Vagina (tissue), 2 donors: ENCODE results near the gene CHRNB4. TPM values are rescaled to one million over a fixed set of nuclear protein-coding genes. Genes with fewer than 3 reads are reported as not detected.
A peak's percentile ranks its signal among the peaks of the same experiment; 100 is the strongest.

Experiments used
- DNase-seq, 2 donors: peaks; one replicate each; pipeline ENCODE4 v3.0.0-alpha.2; 2017; ENCODE audit errors: extremely low spot score in 2 of 2
- H3K27ac ChIP-seq: fragments of 200-600 bp; sonication (generic); one replicate; pipeline ENCODE4 v1.5.1; 2019
- H3K27me3 ChIP-seq: fragments of 200-600 bp; sonication (generic); one replicate; pipeline ENCODE4 v1.5.1; 2019
- H3K36me3 ChIP-seq, 2 donors: fragments of 200-600 bp; sonication (generic); one replicate each; pipeline ENCODE4 v1.5.1; 2017 to 2019
- H3K4me1 ChIP-seq: fragments of 200-600 bp; sonication (generic); one replicate; pipeline ENCODE4 v1.5.1; 2019
- H3K4me3 ChIP-seq, 2 donors: fragments of 200-600 bp; sonication (generic); 1 replicate in 1 of 2; 2 replicates in 1 of 2; pipeline ENCODE4 v1.5.1; 2016 to 2019
- H3K9me3 ChIP-seq: fragments of 200-600 bp; sonication (generic); one replicate; pipeline ENCODE4 v1.5.1; 2019
- POLR2A ChIP-seq, 2 donors: fragments of 450-650 bp; IDR thresholded peaks; one replicate each; pipeline ENCODE4 v1.6.1; 2017; ENCODE audit warnings: antibody characterized with exemption in 2 of 2, mild to moderate bottlenecking in 2 of 2, moderate library complexity in 2 of 2
- POLR2AphosphoS5 ChIP-seq, 2 donors: sonication (generic); formaldehyde crosslinking; IDR thresholded peaks; one replicate each; pipeline ENCODE4 v1.9.0; 2017; ENCODE audit warnings: antibody characterized with exemption in 2 of 2, mild to moderate bottlenecking in 2 of 2, low read depth in 1 of 2; ENCODE audit not compliant: insufficient read depth in 1 of 2
- intact Hi-C: fragments of 100-400 bp; cut with DNase I; formaldehyde crosslinking; loops from one replicate; pipeline ENCODE4 v1.15.1; 2023
- total RNA-seq: library from RNA; depleted of rRNA; stranded (reverse); fragments of >200 nt; gene quantifications from one replicate; pipeline ENCODE4 v1.2.3, GENCODE V29; 2016
- TF ChIP-seq, protein P1 (sequence below), 3 experiments: fragments of 450-650 bp in 2 of 3; fragments of 200-600 bp in 1 of 3; sonication (generic) in 1 of 3; IDR thresholded peaks; one replicate each; pipeline ENCODE4 v1.5.1; 2017 to 2019; ENCODE audit warnings: antibody characterized with exemption in 3 of 3, mild to moderate bottlenecking in 2 of 3, moderate library complexity in 2 of 3

Gene CHRNB4, protein sequence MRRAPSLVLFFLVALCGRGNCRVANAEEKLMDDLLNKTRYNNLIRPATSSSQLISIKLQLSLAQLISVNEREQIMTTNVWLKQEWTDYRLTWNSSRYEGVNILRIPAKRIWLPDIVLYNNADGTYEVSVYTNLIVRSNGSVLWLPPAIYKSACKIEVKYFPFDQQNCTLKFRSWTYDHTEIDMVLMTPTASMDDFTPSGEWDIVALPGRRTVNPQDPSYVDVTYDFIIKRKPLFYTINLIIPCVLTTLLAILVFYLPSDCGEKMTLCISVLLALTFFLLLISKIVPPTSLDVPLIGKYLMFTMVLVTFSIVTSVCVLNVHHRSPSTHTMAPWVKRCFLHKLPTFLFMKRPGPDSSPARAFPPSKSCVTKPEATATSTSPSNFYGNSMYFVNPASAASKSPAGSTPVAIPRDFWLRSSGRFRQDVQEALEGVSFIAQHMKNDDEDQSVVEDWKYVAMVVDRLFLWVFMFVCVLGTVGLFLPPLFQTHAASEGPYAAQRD
- total RNA-seq, result 0.74 TPM

DNA sequence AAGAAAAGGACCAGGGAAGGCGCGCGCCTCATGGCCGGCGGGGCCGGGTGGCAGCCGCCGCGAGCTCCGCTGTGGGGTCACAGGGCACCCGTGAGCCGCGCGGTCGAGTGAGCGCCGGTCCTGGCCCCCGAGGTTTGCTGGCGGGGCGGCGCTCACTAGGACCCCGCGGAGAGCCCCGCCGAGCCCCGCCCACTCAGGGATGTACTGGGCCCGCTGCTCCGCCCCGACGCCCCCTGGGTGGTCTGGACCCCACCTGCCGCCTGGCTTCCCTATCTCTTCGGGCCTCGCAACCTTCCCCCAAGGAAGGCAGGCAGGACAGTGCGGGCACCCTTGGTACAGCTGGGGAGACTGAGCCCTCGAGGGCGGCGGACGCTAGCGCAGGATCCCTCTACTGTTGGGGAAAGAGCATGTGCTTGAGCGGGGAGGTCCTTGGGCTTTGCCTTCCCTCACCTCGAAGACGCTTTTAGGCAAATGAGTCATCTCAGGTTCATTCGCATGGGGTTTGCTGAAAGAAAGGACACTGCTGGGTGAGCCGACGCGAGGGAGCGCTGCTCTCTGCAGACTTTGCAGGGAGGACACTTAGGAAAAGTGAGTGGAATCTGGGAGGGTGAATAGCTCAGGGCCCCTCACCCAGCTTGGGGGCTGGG lies at the start of gene CHRNB4:
TSS of gene CHRNB4 (minus strand) at position 109 of the 647 bp plus-strand sequence. CDS start at position 32, 77 bp downstream.
- H3K9me3 ChIP-seq, result no peaks in the 10 kb centered on the region
- H3K4me3 ChIP-seq, result peak within 1 kb of the TSS; percentile 42 to 44
- peaks cover 12% of the 10 kb centered on the region for H3K4me1 ChIP-seq
- no peak within 1 kb of the TSS for H3K27ac ChIP-seq
- H3K36me3 ChIP-seq, result no peaks in the 10 kb centered on the region
- intact Hi-C loops, result no loop called here
- no peaks in the 10 kb centered on the region for H3K27me3 ChIP-seq
- DNase-seq, result no peak
- TF ChIP-seq, protein P1, sequence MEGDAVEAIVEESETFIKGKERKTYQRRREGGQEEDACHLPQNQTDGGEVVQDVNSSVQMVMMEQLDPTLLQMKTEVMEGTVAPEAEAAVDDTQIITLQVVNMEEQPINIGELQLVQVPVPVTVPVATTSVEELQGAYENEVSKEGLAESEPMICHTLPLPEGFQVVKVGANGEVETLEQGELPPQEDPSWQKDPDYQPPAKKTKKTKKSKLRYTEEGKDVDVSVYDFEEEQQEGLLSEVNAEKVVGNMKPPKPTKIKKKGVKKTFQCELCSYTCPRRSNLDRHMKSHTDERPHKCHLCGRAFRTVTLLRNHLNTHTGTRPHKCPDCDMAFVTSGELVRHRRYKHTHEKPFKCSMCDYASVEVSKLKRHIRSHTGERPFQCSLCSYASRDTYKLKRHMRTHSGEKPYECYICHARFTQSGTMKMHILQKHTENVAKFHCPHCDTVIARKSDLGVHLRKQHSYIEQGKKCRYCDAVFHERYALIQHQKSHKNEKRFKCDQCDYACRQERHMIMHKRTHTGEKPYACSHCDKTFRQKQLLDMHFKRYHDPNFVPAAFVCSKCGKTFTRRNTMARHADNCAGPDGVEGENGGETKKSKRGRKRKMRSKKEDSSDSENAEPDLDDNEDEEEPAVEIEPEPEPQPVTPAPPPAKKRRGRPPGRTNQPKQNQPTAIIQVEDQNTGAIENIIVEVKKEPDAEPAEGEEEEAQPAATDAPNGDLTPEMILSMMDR (IDR thresholded peaks at IDR 0.05), result no peak
- TF ChIP-seq POLR2AphosphoS5 (IDR thresholded peaks at IDR 0.05; ENCODE audit: insufficient read depth in 1 of 2, low read depth in 1 of 2) (no peak), POLR2A (IDR thresholded peaks at IDR 0.05) (no peak)

DNA sequence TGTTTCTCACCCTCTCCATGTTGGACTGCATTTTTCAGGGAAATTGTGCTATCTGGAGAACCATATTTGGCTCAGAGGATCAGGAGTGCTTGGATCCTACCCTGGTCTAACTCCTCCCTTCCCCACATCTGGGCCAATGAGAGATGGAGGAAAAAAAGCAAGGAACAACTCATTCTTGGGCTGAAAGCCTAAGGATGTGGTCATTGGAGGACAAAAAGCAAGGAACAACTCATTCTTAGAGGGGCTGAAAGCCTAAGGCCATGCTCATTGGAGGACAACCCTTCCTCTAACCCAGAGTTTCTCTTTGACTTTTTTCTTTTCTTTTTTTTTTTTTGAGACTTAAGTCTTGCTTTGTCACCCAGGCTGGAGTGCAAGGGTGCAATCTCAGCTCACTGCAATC lies 48.6 kb upstream of the CHRNB4 start:
- Histone ChIP-seq H3K4me1 (peaks cover 15% of the 10 kb centered on the region), H3K27me3 (no peaks in the 10 kb centered on the region), H3K4me3 (no peak overlapping the region), H3K9me3 (no peaks in the 10 kb centered on the region), H3K27ac (no peak overlapping the region), H3K36me3 (no peaks in the 10 kb centered on the region)
- TF ChIP-seq POLR2AphosphoS5 (IDR thresholded peaks at IDR 0.05; ENCODE audit: insufficient read depth in 1 of 2, low read depth in 1 of 2) (no peak), POLR2A (IDR thresholded peaks at IDR 0.05) (no peak)
- TF ChIP-seq, protein P1 (IDR thresholded peaks at IDR 0.05), result no peak
- intact Hi-C loops, result no loop called here
- DNase-seq, result no peak

DNA sequence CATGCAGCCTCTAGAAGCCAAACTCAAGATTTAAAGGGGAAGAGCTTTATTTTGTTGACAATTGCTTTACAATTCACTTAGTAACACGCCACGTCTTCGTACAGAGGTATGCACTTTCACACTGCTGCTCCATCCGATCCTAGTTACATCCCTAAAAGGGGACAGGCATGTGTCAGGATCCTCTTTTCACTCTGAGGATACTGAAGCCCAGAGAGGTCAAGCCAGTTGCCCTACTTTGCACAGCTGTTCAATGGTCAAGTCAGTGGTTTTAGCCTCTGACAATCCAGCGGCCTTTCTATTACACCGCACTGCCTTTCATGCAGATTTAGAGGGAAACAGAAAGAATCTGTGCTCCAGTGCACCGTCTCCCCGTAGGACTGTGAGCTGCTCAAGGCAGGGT lies 44.9 kb upstream of the CHRNB4 start:
- DNase-seq, result peak in 1 of 2 donors; percentile 60
- Histone ChIP-seq H3K27ac (no peak overlapping the region), H3K4me1 (peaks cover 15% of the 10 kb centered on the region), H3K4me3 (no peak overlapping the region), H3K27me3 (no peaks in the 10 kb centered on the region), H3K9me3 (no peaks in the 10 kb centered on the region), H3K36me3 (no peaks in the 10 kb centered on the region)
- intact Hi-C loops, result no loop called here
- no peak for TF ChIP-seq POLR2A (IDR thresholded peaks at IDR 0.05)
- TF ChIP-seq POLR2AphosphoS5 (IDR thresholded peaks at IDR 0.05; ENCODE audit: insufficient read depth in 1 of 2, low read depth in 1 of 2), result no peak
- TF ChIP-seq, protein P1 (IDR thresholded peaks at IDR 0.05), result no peak

DNA sequence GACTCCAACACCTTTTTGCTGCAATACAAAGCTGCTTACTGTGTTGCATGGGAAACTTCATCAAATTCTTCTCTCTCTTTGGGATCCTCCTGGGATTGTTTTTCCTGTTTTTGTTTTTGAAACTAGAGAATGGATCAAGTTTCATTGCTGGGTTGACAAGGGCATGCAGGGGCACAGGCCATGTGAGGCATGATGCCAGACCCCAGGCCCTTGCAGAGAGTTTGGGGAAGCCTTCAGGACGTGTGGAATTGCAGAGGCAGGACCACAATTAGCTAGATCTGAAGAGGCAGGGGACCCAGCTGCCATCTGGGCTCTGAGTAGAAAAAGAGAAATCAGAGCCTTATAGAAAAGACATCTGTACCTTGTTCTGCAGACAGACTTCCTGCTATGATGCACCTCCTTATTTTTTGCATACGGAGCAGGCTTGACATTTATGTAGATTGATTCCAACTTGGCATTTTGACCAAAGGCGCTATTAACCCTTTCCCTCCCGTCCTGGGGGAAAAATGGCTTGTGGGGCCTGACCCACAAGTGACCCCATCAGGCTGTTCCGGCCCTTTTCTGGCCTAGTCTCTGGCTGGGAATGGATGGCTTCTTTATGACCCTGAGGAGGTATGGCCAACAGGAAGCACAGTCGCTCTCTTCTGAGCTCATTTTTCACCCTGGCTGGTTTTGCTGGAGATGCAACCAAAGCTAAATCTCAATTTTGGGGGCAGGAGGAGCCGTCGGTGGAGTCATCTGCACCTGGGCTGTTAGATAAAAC lies 44.3 kb upstream of the CHRNB4 start:
- H3K4me3 ChIP-seq, result no peak overlapping the region
- H3K4me1 ChIP-seq, result peaks cover 15% of the 10 kb centered on the region
- H3K27me3 ChIP-seq, result no peaks in the 10 kb centered on the region
- H3K27ac ChIP-seq, result no peak overlapping the region
- peak in 1 of 2 donors; percentile 27 for DNase-seq
- no peaks in the 10 kb centered on the region for H3K9me3 ChIP-seq
- TF ChIP-seq POLR2A (IDR thresholded peaks at IDR 0.05), result no peak
- TF ChIP-seq, protein P1 (IDR thresholded peaks at IDR 0.05), result no peak
- no peak for TF ChIP-seq POLR2AphosphoS5 (IDR thresholded peaks at IDR 0.05; ENCODE audit: insufficient read depth in 1 of 2, low read depth in 1 of 2)
- H3K36me3 ChIP-seq, result no peaks in the 10 kb centered on the region
- intact Hi-C loops, result no loop called here
